Gastroesophageal sphincter (tissue), 4 donors: ENCODE data around the gene RARRES1. TPM values are rescaled to one million over a fixed set of nuclear protein-coding genes. Genes with fewer than 3 reads are reported as not detected.

Experiments
- ATAC-seq: fragments of 150-250 bp; one replicate; pipeline ENCODE4 v1.9.1; 2016; ENCODE audit warnings: mild to moderate bottlenecking, moderate library complexity
- H3K27ac ChIP-seq, 4 donors: fragments of 200-600 bp; sonication (generic) in 3 of 4; 1 replicate in 3 of 4; 2 replicates in 1 of 4; pipeline ENCODE4 v1.5.1; 2016 to 2019
- H3K27me3 ChIP-seq: fragments of 200-600 bp; sonication (generic); one replicate; pipeline ENCODE4 v1.5.1; 2019
- H3K36me3 ChIP-seq, 2 donors: fragments of 200-600 bp; sonication (generic); one replicate each; pipeline ENCODE4 v1.5.1; 2019; ENCODE audit warnings: control low read depth in 1 of 2
- H3K4me1 ChIP-seq, 3 donors: fragments of 200-600 bp; sonication (generic); 1 replicate in 2 of 3; 2 replicates in 1 of 3; pipeline ENCODE4 v1.5.1; 2016 to 2019; ENCODE audit warnings: control low read depth in 2 of 3
- H3K4me3 ChIP-seq, 2 donors: fragments of 200-600 bp; sonication (generic); one replicate each; pipeline ENCODE4 v1.5.1; 2019; ENCODE audit warnings: mild to moderate bottlenecking in 1 of 2, moderate library complexity in 1 of 2
- H3K9me3 ChIP-seq, 3 donors: fragments of 200-600 bp; sonication (generic); one replicate each; pipeline ENCODE4 v1.5.1; 2017 to 2019; ENCODE audit warnings: control low read depth in 2 of 3
- CTCF ChIP-seq, 4 experiments: fragments of 200-600 bp in 2 of 4; fragments of 450-650 bp in 2 of 4; sonication (generic) in 1 of 4; IDR thresholded peaks; one replicate each; pipeline ENCODE4 v1.5.1; 2017 to 2019; ENCODE audit warnings: antibody characterized with exemption in 4 of 4, mild to moderate bottlenecking in 2 of 4, moderate library complexity in 2 of 4
- EP300 ChIP-seq: sonication (generic); formaldehyde crosslinking; IDR thresholded peaks from one replicate; pipeline ENCODE4 v1.6.1; 2017; ENCODE audit warnings: antibody characterized with exemption, mild to moderate bottlenecking
- POLR2A ChIP-seq, 2 donors: fragments of 450-650 bp; IDR thresholded peaks; one replicate each; pipeline ENCODE4 v1.6.1; 2017; ENCODE audit warnings: antibody characterized with exemption in 2 of 2, mild to moderate bottlenecking in 2 of 2, moderate library complexity in 1 of 2
- POLR2AphosphoS5 ChIP-seq: sonication (generic); formaldehyde crosslinking; IDR thresholded peaks from one replicate; pipeline ENCODE4 v1.6.1; 2017; ENCODE audit warnings: antibody characterized with exemption
- WGBS, 2 donors: methylation state at CpG; one replicate each; pipeline ENCODE4 v1.1.5; 2018; ENCODE audit warnings: low coverage in 1 of 2; 5-methylcytosine and 5-hydroxymethylcytosine counted together
- small RNA-seq, 4 donors: library from RNA; depleted of rRNA; stranded (forward); fragments of <200 nt; gene quantifications; one replicate each; pipeline ENCODE3, GENCODE V24; 2016
- total RNA-seq, 4 donors: library from RNA; depleted of rRNA; stranded (reverse); fragments of >200 nt; gene quantifications; one replicate each; pipeline ENCODE4 v1.1.0, GENCODE V29; 2016

The RARRES1 gene
- total RNA-seq, 4 donors from 2014 or later = 4.8 to 110 (median 42.7) TPM

- no peaks in the 10 kb centered on the region for H3K27me3 ChIP-seq
- peaks cover 0 to 78% of the 10 kb centered on the region in 2 donors for H3K36me3 ChIP-seq
- no peak overlapping the region for H3K27ac ChIP-seq
- peaks cover 0 to 27% (median 6%) of the 10 kb centered on the region in 3 donors for H3K4me1 ChIP-seq
- H3K4me3 ChIP-seq = no peak overlapping the region
- H3K9me3 ChIP-seq = no peaks in the 10 kb centered on the region
- 53 to 87% methylated on average over 2 to 4 of the region's 4 CpGs for WGBS, 2 donors
- ATAC-seq = no peak
- TF ChIP-seq EP300 (no peak), POLR2AphosphoS5 (no peak), CTCF (IDR thresholded peaks at IDR 0.05) (no peak), POLR2A (IDR thresholded peaks at IDR 0.05) (no peak)
Measured at GRCh38 chr3:158649791-158650190, 82.5 kb downstream of the RARRES1 start.

Small RNA genes lying within 50 kb of the gene (small RNA-seq; reads per million reads assigned to genes)
- gene AC080013.6 = 0 reads per million in 4 donors

Other genes starting within 250 kb of the RARRES1 start
- 10 to 100 TPM in 2 of 4 donors, 1 to 10 TPM in 2; 8.1 to 21.2 (median 14.8) TPM for gene MLF1, start 161.3 kb downstream of the RARRES1 start, total RNA-seq
- 10 to 100 TPM; 43.9 to 71.6 (median 51.4) TPM for gene GFM1, start 87.9 kb downstream of the RARRES1 start, total RNA-seq
- gene LXN, start 59.8 kb downstream of the RARRES1 start, total RNA-seq = 10 to 100 TPM in 1 of 4 donors, 1 to 10 TPM in 3; 4.0 to 23.6 (median 6.7) TPM
- 10 to 100 TPM; 36.3 to 93.8 (median 65.2) TPM for gene MFSD1, start 69.6 kb upstream of the RARRES1 start, total RNA-seq